Neural progenitor cell (in vitro differentiated cells): ENCODE results near the gene STK4. TPM values are rescaled to one million over a fixed set of nuclear protein-coding genes. Genes with fewer than 3 reads are reported as not detected.
"Not testable (repeated sequence)": the region's sequence is repeated elsewhere in the genome, so short reads cannot be mapped to it uniquely, and the experiment has no call there.

ENCODE experiments used
- DNase-seq: peaks from one replicate; pipeline ENCODE4 v3.0.0-alpha.2; 2016; ENCODE audit warnings: low spot score
- H2AFZ ChIP-seq: fragments of 200-600 bp; sonication (generic); replicated peaks from 2 replicates; pipeline ENCODE4 v1.6.1; 2016; ENCODE audit warnings: antibody characterized with exemption
- H3F3A ChIP-seq: fragments of 200-600 bp; sonication (generic); 2 replicates; pipeline ENCODE4 v1.6.1; 2016; ENCODE audit warnings: antibody characterized with exemption, low read depth
- H3K27ac ChIP-seq: fragments of 200-600 bp; sonication (generic); 2 replicates; pipeline ENCODE4 v1.5.1; 2016; ENCODE audit warnings: mild to moderate bottlenecking
- H3K27me3 ChIP-seq: fragments of 200-600 bp; sonication (generic); 2 replicates; pipeline ENCODE4 v1.6.1; 2016; ENCODE audit warnings: mild to moderate bottlenecking, moderate library complexity
- H3K36me3 ChIP-seq: fragments of 200-600 bp; sonication (generic); 2 replicates; pipeline ENCODE4 v1.5.1; 2016
- H3K4me1 ChIP-seq: fragments of 200-600 bp; sonication (generic); 2 replicates; pipeline ENCODE4 v1.6.1; 2016; ENCODE audit warnings: mixed run types
- H3K4me2 ChIP-seq: fragments of 200-600 bp; sonication (generic); 2 replicates; pipeline ENCODE4 v1.6.1; 2016
- H3K4me3 ChIP-seq: fragments of 200-600 bp; sonication (generic); 2 replicates; pipeline ENCODE4 v1.5.1; 2016
- H3K79me2 ChIP-seq: fragments of 200-600 bp; sonication (generic); 2 replicates; pipeline ENCODE4 v1.6.1; 2016; ENCODE audit warnings: low read depth
- H3K9ac ChIP-seq: fragments of 200-600 bp; sonication (generic); 2 replicates; pipeline ENCODE4 v1.6.1; 2016
- H3K9me3 ChIP-seq: fragments of 200-600 bp; sonication (generic); 2 replicates; pipeline ENCODE4 v1.5.1; 2016; ENCODE audit warnings: low read depth
- H4K20me1 ChIP-seq: fragments of 200-600 bp; sonication (generic); 2 replicates; pipeline ENCODE4 v1.6.1; 2016; ENCODE audit warnings: low read depth
- H3K27ac Mint-ChIP-seq: 3 replicates; pipeline ENCODE4 v1.8.0; 2021; ENCODE audit warnings: mixed read lengths
- H3K27me3 Mint-ChIP-seq: 2 replicates; pipeline ENCODE4 v1.8.0; 2022; ENCODE audit warnings: low read depth, mild to moderate bottlenecking, inconsistent platforms, moderate library complexity, mixed read lengths; ENCODE audit not compliant: insufficient read depth
- H3K36me3 Mint-ChIP-seq: 3 replicates; pipeline ENCODE4 v1.8.0; 2021; ENCODE audit warnings: mixed read lengths
- H3K4me1 Mint-ChIP-seq: 3 replicates; pipeline ENCODE4 v1.8.0; 2021; ENCODE audit warnings: mixed read lengths
- H3K4me3 Mint-ChIP-seq: 3 replicates; pipeline ENCODE4 v1.8.0; 2021; ENCODE audit warnings: mild to moderate bottlenecking, moderate library complexity, mixed read lengths
- H3K9me3 Mint-ChIP-seq: 3 replicates; pipeline ENCODE4 v1.8.0; 2020; ENCODE audit warnings: mixed read lengths
- EZH2 ChIP-seq: fragments of 200-600 bp; sonication (generic); IDR thresholded peaks from 2 replicates; pipeline ENCODE4 v1.6.1; 2017; ENCODE audit warnings: antibody characterized with exemption, mild to moderate bottlenecking, moderate library complexity
- EZH2phosphoT487 ChIP-seq: fragments of 200-600 bp; sonication (generic); IDR thresholded peaks from 2 replicates; pipeline ENCODE4 v1.6.1; 2017; ENCODE audit warnings: antibody characterized with exemption
- total RNA-seq: library from RNA; depleted of rRNA; stranded (reverse); fragments of >200 nt; gene quantifications from 2 replicates; pipeline ENCODE4 v1.2.3, GENCODE V29; 2015; ENCODE audit warnings: low replicate concordance
- TF ChIP-seq, protein P1 (sequence below): fragments of 200-600 bp; sonication (generic); IDR thresholded peaks from 2 replicates; pipeline ENCODE4 v1.5.1; 2017; ENCODE audit warnings: antibody characterized with exemption, mild to moderate bottlenecking

The STK4 gene
- total RNA-seq, 1 donor from 2014 or later = 46.1 TPM

DNA sequence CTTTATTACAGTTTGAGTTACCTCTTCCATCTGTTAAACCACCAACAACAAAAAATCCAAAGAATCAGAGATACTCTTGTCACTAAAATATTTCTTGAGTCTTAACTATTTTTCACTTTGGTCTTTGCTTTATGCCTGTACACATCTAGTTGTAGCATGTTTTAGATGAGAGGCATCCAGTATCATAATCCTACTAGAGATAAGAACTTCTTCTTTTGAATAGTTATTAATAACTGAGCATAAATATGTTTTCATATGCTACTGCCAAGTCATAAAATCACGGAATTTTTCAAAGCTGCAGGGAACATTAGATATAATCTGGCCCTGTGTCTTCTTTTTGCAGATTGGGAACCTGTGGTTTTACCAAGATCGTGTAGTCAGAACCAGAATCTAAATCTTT is 55.3 kb downstream of the STK4 start:
- Mint-ChIP-seq H3K27me3 (no peaks in the 10 kb centered on the region), H3K9me3 (no peaks in the 10 kb centered on the region), H3K4me1 (no peaks in the 10 kb centered on the region), H3K27ac (no peak overlapping the region), H3K36me3 (no peaks in the 10 kb centered on the region), H3K4me3 (no peak overlapping the region)
- Histone ChIP-seq H3K4me2 (no peak overlapping the region), H2AFZ (no peak overlapping the region), H3K9ac (no peak overlapping the region), H3K9me3 (no peaks in the 10 kb centered on the region), H3K27me3 (no peaks in the 10 kb centered on the region), H3K79me2 (no peaks in the 10 kb centered on the region), H4K20me1 (no peaks in the 10 kb centered on the region), H3K27ac (no peak overlapping the region), H3K4me3 (no peak overlapping the region), H3F3A (no peaks in the 10 kb centered on the region), H3K36me3 (peaks cover 3% of the 10 kb centered on the region), H3K4me1 (no peaks in the 10 kb centered on the region)
- no peak for TF ChIP-seq EZH2phosphoT487
- TF ChIP-seq, protein P1, sequence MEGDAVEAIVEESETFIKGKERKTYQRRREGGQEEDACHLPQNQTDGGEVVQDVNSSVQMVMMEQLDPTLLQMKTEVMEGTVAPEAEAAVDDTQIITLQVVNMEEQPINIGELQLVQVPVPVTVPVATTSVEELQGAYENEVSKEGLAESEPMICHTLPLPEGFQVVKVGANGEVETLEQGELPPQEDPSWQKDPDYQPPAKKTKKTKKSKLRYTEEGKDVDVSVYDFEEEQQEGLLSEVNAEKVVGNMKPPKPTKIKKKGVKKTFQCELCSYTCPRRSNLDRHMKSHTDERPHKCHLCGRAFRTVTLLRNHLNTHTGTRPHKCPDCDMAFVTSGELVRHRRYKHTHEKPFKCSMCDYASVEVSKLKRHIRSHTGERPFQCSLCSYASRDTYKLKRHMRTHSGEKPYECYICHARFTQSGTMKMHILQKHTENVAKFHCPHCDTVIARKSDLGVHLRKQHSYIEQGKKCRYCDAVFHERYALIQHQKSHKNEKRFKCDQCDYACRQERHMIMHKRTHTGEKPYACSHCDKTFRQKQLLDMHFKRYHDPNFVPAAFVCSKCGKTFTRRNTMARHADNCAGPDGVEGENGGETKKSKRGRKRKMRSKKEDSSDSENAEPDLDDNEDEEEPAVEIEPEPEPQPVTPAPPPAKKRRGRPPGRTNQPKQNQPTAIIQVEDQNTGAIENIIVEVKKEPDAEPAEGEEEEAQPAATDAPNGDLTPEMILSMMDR = no peak
- no peak for TF ChIP-seq EZH2
- DNase-seq = no peak

DNA sequence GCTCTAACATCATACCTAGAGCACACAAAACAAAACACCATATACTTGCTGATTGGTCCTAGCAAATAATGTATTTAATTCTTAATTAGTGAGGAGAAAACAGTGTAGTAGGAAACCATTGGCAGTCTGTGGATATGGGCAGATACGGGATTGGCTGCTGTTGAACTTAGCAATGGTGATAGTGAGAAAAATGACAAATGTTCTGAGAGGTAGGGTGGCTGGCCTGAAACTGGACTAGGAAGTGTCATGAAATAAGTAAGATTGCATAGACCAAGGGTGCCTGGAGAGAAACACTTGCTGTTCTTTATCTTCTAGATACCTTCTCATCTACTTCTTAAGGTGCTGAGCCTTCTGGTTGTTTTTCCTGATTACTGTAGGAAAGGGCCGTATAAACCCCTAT is 56.8 kb downstream of the STK4 start:
- not testable (repeated sequence) for H3K36me3 ChIP-seq, H4K20me1 ChIP-seq, H3K27ac ChIP-seq, H3K4me1 Mint-ChIP-seq, H3K4me1 ChIP-seq, H3K27ac Mint-ChIP-seq, H3K4me2 ChIP-seq, H3K27me3 Mint-ChIP-seq, H3K9me3 ChIP-seq, H3K36me3 Mint-ChIP-seq, DNase-seq, H3K9ac ChIP-seq, H3K4me3 ChIP-seq, H3K27me3 ChIP-seq, H3F3A ChIP-seq, H3K9me3 Mint-ChIP-seq, H3K79me2 ChIP-seq, H2AFZ ChIP-seq, H3K4me3 Mint-ChIP-seq

DNA sequence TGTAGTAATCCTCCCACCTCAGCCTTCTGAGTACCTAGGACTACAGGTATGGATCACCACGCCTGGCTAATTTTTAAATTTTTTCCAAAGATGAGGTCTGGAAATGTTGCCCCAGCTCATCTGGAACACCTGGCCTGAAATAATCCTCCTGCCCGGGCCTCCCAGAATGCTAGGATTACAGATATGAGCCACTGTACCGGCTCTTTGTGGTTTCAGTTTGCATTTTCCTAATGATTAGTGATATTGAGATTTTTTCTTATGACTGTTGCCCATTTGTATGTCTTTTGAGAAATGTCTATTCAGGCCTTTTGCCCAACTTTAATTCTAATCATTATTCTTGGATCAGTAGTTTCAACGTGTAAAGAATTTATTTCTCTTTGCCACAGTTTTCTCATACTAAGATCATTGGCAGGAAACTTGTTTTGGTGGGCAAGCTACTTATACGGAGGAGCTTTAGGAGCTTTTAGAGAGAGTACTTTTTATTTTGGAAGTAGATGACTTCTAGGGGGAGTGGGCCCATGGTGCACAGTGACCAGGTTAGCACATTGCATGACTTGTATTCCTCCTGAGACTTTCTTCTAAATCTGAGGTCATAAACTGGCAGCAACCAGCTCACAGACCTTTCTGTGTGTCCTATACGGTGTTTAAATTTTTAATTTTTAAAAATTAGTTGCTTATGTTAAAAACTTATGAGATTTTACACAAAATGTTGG is 62.3 kb downstream of the STK4 start:
- H3F3A ChIP-seq = no peaks in the 10 kb centered on the region
- H3K4me2 ChIP-seq = no peak overlapping the region
- Mint-ChIP-seq H3K9me3 (no peaks in the 10 kb centered on the region), H3K27ac (no peak overlapping the region), H3K36me3 (peaks cover 5% of the 10 kb centered on the region), H3K4me3 (no peak overlapping the region), H3K27me3 (no peaks in the 10 kb centered on the region), H3K4me1 (no peaks in the 10 kb centered on the region)
- no peaks in the 10 kb centered on the region for H3K4me1 ChIP-seq
- no peak overlapping the region for H3K27ac ChIP-seq
- no peaks in the 10 kb centered on the region for H3K9me3 ChIP-seq
- no peak overlapping the region for H3K4me3 ChIP-seq
- no peaks in the 10 kb centered on the region for H3K27me3 ChIP-seq
- H4K20me1 ChIP-seq = peaks cover 6% of the 10 kb centered on the region
- H3K9ac ChIP-seq = no peak overlapping the region
- no peak for TF ChIP-seq EZH2phosphoT487
- TF ChIP-seq, protein P1 = no peak
- no peak for TF ChIP-seq EZH2
- no peaks in the 10 kb centered on the region for H3K36me3 ChIP-seq
- DNase-seq = no peak
- peaks cover 8% of the 10 kb centered on the region for H3K79me2 ChIP-seq
- no peak overlapping the region for H2AFZ ChIP-seq

DNA sequence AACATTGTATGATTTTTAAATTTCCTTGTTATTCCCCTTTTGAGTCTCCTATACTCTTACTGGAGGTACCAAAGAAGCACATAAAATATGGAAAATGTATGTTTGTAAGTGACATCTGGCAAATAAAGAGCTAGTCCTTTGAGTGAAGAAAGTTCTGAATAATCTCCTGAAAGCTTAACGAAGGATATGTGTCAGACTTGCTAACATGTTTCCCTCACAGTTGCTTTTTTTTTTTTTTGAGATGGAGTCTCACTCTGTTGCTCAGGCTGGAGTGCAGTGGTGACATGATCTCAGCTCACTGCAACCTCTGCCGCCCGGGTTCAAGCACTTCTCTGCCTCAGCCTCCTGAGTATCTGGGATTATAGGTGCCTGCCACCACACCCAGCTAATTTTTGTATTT is 63.6 kb downstream of the STK4 start:
- Histone ChIP-seq H3K9me3 (no peaks in the 10 kb centered on the region), H3K4me1 (no peaks in the 10 kb centered on the region), H3K4me3 (no peak overlapping the region), H3K36me3 (no peaks in the 10 kb centered on the region), H3K9ac (no peak overlapping the region), H3K79me2 (peaks cover 8% of the 10 kb centered on the region), H4K20me1 (peaks cover 6% of the 10 kb centered on the region), H3K4me2 (no peak overlapping the region), H2AFZ (no peak overlapping the region), H3F3A (no peaks in the 10 kb centered on the region), H3K27ac (no peak overlapping the region), H3K27me3 (no peaks in the 10 kb centered on the region)
- TF ChIP-seq, protein P1 = no peak
- TF ChIP-seq EZH2 = no peak
- no peak for TF ChIP-seq EZH2phosphoT487
- Mint-ChIP-seq H3K4me3 (no peak overlapping the region), H3K36me3 (peaks cover 5% of the 10 kb centered on the region), H3K27me3 (no peaks in the 10 kb centered on the region), H3K4me1 (no peaks in the 10 kb centered on the region), H3K27ac (no peak overlapping the region), H3K9me3 (no peaks in the 10 kb centered on the region)
- no peak for DNase-seq
